ENCODE results near the gene CLDN7. TPM values are rescaled to one million over a fixed set of nuclear protein-coding genes. Genes with fewer than 3 reads are reported as not detected.
A peak's percentile ranks its signal among the peaks of the same experiment; 100 is the strongest.

CLDN7 gene
- total RNA-seq, 1 experiment from 2014 or later: 177 TPM

- Histone ChIP-seq H3K56ac (ENCODE audit: insufficient read length, low read depth, low read length) (no peak overlapping the region), H3K79me2 (ENCODE audit: insufficient read depth, low read length) (peaks cover 8% of the 10 kb centered on the region; the same call in 1 of the 2 replicates), H3K4ac (ENCODE audit: low read depth, low read length) (no peak overlapping the region), H3K18ac (ENCODE audit: insufficient read length, low read depth, low read length) (no peak overlapping the region), H2AK5ac (ENCODE audit: insufficient read length, low read length) (no peak overlapping the region), H3T11ph (ENCODE audit: low read length) (no peak overlapping the region), H2BK15ac (ENCODE audit: low read depth, low read length) (no peak overlapping the region), H3K23me2 (ENCODE audit: insufficient read length, low read depth, low read length, poor library complexity, severe bottlenecking) (peaks cover 4% of the 10 kb centered on the region), H3K4me2 (ENCODE audit: insufficient read depth, insufficient read length, low read length) (peak overlapping the region; percentile 98), H2BK20ac (ENCODE audit: low read depth, low read length, poor library complexity, severe bottlenecking) (no peak overlapping the region), H4K8ac (replicated peaks; ENCODE audit: insufficient read length, low read depth, low read length) (no peak overlapping the region), H3K27ac (ENCODE audit: insufficient read length, low read depth, low read length) (no peak overlapping the region), H2BK120ac (ENCODE audit: low read depth, low read length, poor library complexity, severe bottlenecking) (no peak overlapping the region), H4K91ac (ENCODE audit: insufficient read length, low read depth, low read length) (no peak overlapping the region), H3K14ac (ENCODE audit: insufficient read depth, low read length) (no peak overlapping the region), H4K20me1 (ENCODE audit: control insufficient read depth, insufficient read depth, insufficient read length) (no peaks in the 10 kb centered on the region), H2BK12ac (ENCODE audit: insufficient read length, low read depth, low read length) (no peak overlapping the region), H3K4me1 (ENCODE audit: insufficient read depth, low read length) (no peaks in the 10 kb centered on the region), H3K9ac (ENCODE audit: extremely low read depth, insufficient read length, low read length) (no peak overlapping the region), H3K23ac (ENCODE audit: insufficient read length, low read depth, low read length) (no peak overlapping the region), H3K9me3 (ENCODE audit: control insufficient read depth, low read depth, low read length) (no peaks in the 10 kb centered on the region), H3K27me3 (ENCODE audit: insufficient read depth, low read length) (no peaks in the 10 kb centered on the region), H2AFZ (ENCODE audit: low read length) (no peak overlapping the region), H4K5ac (ENCODE audit: insufficient read length, low read depth, low read length) (no peak overlapping the region), H3K79me1 (ENCODE audit: insufficient read depth, low read depth, low read length, poor library complexity, severe bottlenecking) (peaks cover 9% of the 10 kb centered on the region), H2BK5ac (ENCODE audit: insufficient read length, low read length) (no peak overlapping the region)
- no CpG with 5 or more reads among the region's 4 CpGs for WGBS (ENCODE audit: extremely low coverage, insufficient read length, low lambda C conversion rate)
- Mint-ChIP-seq H3K4me3 (peak overlapping the region; percentile 95 to 97), H3K36me3 (ENCODE audit: insufficient read depth in 1 of 3, low read depth in 3 of 3) (peaks cover 33 to 59% (median 54%) of the 10 kb centered on the region in 3 experiments), H3K27ac (peak overlapping the region in 1 of 3 experiments; percentile 83; a peak in 4 of 7 replicates), H3K4me1 (peaks cover 35 to 45% of the 10 kb centered on the region in 2 experiments), H3K27me3 (ENCODE audit: low read depth) (no peaks in the 10 kb centered on the region; the same call in 1 of the 2 replicates), H3K9me3 (peaks cover 0 to 2% of the 10 kb centered on the region in 2 experiments; a peak in 2 of 5 replicates)
- TF ChIP-seq CTCF (conservative IDR thresholded peaks at IDR 0.05): no peak
- DNase-seq: no peak
Measured at GRCh38 chr17:7240375-7240774, 21.9 kb downstream of the CLDN7 start.

Measured in H9 (cell line).